ENCODE data around the gene FUS. TPM values are rescaled to one million over a fixed set of nuclear protein-coding genes. Genes with fewer than 3 reads are reported as not detected.
"Not testable (repeated sequence)": the region's sequence is repeated elsewhere in the genome, so short reads cannot be mapped to it uniquely, and the experiment has no call there.

The FUS gene
- total RNA-seq, 1 donor from 2014 or later: 309 TPM

DNA sequence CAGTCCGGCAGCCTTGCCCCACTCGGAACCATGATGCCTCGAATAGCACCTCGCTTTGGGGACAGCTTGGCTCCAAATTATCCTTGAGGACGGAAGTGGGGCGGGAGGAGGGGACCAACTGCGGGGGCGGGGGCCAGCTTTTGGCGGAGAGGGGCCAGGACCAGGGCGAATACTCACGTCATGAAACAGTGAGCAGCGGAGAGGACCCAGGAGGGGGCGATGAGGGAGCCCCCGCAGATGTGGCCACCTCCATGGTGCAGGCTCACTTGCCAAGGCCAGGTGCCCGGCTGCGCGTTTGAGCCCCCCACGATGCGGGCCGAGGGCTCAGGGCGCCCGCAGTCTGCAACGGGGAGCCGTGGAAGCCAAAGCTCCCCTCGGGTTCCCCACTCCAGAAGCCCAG is 31.0 kb upstream of the FUS start:
- Mint-ChIP-seq H3K4me3 (ENCODE audit: unreplicated experiment) (no peak overlapping the region), H3K27ac (ENCODE audit: unreplicated experiment) (no peak overlapping the region), H3K4me1 (ENCODE audit: low read depth, unreplicated experiment) (no peaks in the 10 kb centered on the region), H3K9me3 (ENCODE audit: unreplicated experiment) (peaks cover 5% of the 10 kb centered on the region), H3K27me3 (ENCODE audit: low read depth, unreplicated experiment) (peaks cover 30% of the 10 kb centered on the region), H3K36me3 (ENCODE audit: low read depth, unreplicated experiment) (no peaks in the 10 kb centered on the region)
- H3K9me3 ChIP-seq (ENCODE audit: insufficient read depth, low read depth, low read length): no peaks in the 10 kb centered on the region
- TF ChIP-seq EZH2 (IDR thresholded peaks at IDR 0.05; ENCODE audit: insufficient read depth, low read length): no peak
- TF ChIP-seq, protein P1, sequence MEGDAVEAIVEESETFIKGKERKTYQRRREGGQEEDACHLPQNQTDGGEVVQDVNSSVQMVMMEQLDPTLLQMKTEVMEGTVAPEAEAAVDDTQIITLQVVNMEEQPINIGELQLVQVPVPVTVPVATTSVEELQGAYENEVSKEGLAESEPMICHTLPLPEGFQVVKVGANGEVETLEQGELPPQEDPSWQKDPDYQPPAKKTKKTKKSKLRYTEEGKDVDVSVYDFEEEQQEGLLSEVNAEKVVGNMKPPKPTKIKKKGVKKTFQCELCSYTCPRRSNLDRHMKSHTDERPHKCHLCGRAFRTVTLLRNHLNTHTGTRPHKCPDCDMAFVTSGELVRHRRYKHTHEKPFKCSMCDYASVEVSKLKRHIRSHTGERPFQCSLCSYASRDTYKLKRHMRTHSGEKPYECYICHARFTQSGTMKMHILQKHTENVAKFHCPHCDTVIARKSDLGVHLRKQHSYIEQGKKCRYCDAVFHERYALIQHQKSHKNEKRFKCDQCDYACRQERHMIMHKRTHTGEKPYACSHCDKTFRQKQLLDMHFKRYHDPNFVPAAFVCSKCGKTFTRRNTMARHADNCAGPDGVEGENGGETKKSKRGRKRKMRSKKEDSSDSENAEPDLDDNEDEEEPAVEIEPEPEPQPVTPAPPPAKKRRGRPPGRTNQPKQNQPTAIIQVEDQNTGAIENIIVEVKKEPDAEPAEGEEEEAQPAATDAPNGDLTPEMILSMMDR (IDR thresholded peaks at IDR 0.05; ENCODE audit: insufficient read depth, low read depth, low read length): no peak
- DNase-seq (ENCODE audit: low read depth) (no peak), FAIRE-seq (no peak)
- peaks cover 29% of the 10 kb centered on the region for H3K27me3 ChIP-seq (ENCODE audit: insufficient read depth, low read length)
- no peak overlapping the region for H3K4me3 ChIP-seq (ENCODE audit: insufficient read depth, low read depth, low read length)
- H3K4me2 ChIP-seq (ENCODE audit: low read length): no peak overlapping the region
- no peaks in the 10 kb centered on the region for H4K20me1 ChIP-seq (ENCODE audit: insufficient read depth, low read length)
- no peak overlapping the region for H3K27ac ChIP-seq (ENCODE audit: low read depth, low read length)
- H2AFZ ChIP-seq (ENCODE audit: low read depth, low read length): no peak overlapping the region
- H3K9ac ChIP-seq (ENCODE audit: low read length): no peak overlapping the region
- H3K79me2 ChIP-seq (ENCODE audit: insufficient read depth, low read length): no peaks in the 10 kb centered on the region
- no peaks in the 10 kb centered on the region for H3K4me1 ChIP-seq (ENCODE audit: insufficient read depth, low read length)
- no peaks in the 10 kb centered on the region for H3K36me3 ChIP-seq (ENCODE audit: insufficient read depth, low read length)

DNA sequence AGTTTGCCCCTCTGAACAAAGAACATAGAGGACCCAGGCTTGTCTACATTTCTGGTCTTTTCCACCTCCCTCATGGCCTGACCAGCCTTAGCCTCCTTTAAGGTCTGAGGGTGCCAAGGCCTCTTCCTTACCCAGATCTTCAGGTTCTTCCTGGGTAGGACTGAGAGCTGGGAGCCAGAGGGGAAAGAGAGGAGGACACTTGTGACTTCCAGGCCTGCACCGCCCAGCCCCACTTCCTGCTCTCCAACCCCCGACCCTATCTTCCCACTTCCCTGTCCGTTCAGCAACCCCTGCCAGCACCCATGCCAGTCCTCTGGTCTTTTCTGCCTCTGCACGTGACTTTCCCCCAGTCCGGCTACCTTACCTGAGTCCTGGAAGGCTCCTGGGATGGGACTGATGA is 30.6 kb upstream of the FUS start:
- Histone ChIP-seq H4K20me1 (ENCODE audit: insufficient read depth, low read length) (no peaks in the 10 kb centered on the region), H3K27ac (ENCODE audit: low read depth, low read length) (no peak overlapping the region), H3K36me3 (ENCODE audit: insufficient read depth, low read length) (no peaks in the 10 kb centered on the region), H3K9ac (ENCODE audit: low read length) (no peak overlapping the region), H3K79me2 (ENCODE audit: insufficient read depth, low read length) (no peaks in the 10 kb centered on the region), H2AFZ (ENCODE audit: low read depth, low read length) (no peak overlapping the region), H3K4me1 (ENCODE audit: insufficient read depth, low read length) (no peaks in the 10 kb centered on the region), H3K4me2 (ENCODE audit: low read length) (no peak overlapping the region), H3K27me3 (ENCODE audit: insufficient read depth, low read length) (peaks cover 30% of the 10 kb centered on the region), H3K4me3 (ENCODE audit: insufficient read depth, low read depth, low read length) (no peak overlapping the region), H3K9me3 (ENCODE audit: insufficient read depth, low read depth, low read length) (no peaks in the 10 kb centered on the region)
- no peak for DNase-seq (ENCODE audit: low read depth)
- Mint-ChIP-seq H3K36me3 (ENCODE audit: low read depth, unreplicated experiment) (no peaks in the 10 kb centered on the region), H3K9me3 (ENCODE audit: unreplicated experiment) (peaks cover 5% of the 10 kb centered on the region), H3K27me3 (ENCODE audit: low read depth, unreplicated experiment) (peaks cover 25% of the 10 kb centered on the region), H3K27ac (ENCODE audit: unreplicated experiment) (no peak overlapping the region), H3K4me3 (ENCODE audit: unreplicated experiment) (no peak overlapping the region), H3K4me1 (ENCODE audit: low read depth, unreplicated experiment) (no peaks in the 10 kb centered on the region)
- FAIRE-seq: no peak
- TF ChIP-seq, protein P1 (IDR thresholded peaks at IDR 0.05; ENCODE audit: insufficient read depth, low read depth, low read length): no peak
- no peak for TF ChIP-seq EZH2 (IDR thresholded peaks at IDR 0.05; ENCODE audit: insufficient read depth, low read length)

DNA sequence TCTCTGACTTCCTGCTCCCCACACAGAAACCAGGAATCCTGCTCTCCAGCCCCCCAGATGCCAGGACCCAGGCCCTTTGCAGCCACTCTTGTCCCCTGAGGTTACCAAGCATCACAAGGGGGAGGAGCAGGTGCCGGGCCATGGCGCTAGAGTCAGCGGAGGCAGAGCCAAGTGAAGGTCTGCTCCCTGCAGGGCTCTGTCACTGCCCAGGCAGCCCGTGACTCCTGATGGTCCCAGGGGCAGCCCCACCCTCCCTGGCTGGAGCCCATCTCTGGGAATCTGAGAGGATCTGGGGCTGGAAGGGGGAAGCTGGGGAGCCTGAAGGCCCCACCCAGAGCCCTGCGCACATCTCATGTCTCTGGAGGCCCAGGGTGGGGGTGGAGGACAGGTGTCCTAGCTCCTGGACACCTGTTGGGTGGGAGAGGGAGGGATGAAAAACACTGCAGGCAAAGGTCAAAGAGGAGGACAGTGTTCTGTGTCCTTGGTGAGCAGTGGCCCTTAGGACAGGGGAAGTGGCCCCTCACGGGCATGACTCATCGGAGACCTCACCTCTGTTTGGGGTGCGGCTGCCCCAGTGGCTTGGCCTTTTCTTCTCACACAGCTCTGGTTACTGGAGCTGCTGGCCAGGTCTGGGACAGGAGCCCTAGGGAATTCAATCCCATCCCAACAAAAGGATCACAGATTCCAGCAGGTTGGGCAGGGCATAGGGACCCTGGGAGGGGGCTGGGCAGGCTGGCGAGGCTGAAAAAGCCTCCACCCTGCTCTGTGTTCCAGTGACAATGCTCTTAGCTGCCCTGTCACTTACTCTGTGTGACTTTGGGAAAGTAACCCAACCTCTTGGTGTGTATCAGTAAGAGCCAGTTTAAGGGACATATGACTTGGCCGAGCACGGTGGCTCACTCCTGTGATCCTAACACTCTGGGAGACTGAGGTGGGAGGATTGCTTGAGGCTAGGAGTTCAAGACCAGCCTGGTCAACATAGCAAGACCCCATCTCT is 29.7 kb upstream of the FUS start, which contains the start of gene PRSS36:
TSS of gene PRSS36 (minus strand) at position 173 of the 997 bp plus-strand sequence. CDS start at position 142, 31 bp downstream.
- Mint-ChIP-seq H3K27me3 (ENCODE audit: low read depth, unreplicated experiment) (peaks cover 25% of the 10 kb centered on the region), H3K4me3 (ENCODE audit: unreplicated experiment) (no peak within 1 kb of the TSS), H3K9me3 (ENCODE audit: unreplicated experiment) (peaks cover 5% of the 10 kb centered on the region), H3K36me3 (ENCODE audit: low read depth, unreplicated experiment) (no peaks in the 10 kb centered on the region), H3K27ac (ENCODE audit: unreplicated experiment) (peak within 1 kb of the TSS; percentile 34), H3K4me1 (ENCODE audit: low read depth, unreplicated experiment) (no peaks in the 10 kb centered on the region)
- Histone ChIP-seq H2AFZ (ENCODE audit: low read depth, low read length) (no peak within 1 kb of the TSS), H3K9me3 (ENCODE audit: insufficient read depth, low read depth, low read length) (no peaks in the 10 kb centered on the region), H3K4me2 (ENCODE audit: low read length) (no peak within 1 kb of the TSS), H4K20me1 (ENCODE audit: insufficient read depth, low read length) (no peaks in the 10 kb centered on the region), H3K27me3 (ENCODE audit: insufficient read depth, low read length) (peaks cover 31% of the 10 kb centered on the region), H3K27ac (ENCODE audit: low read depth, low read length) (no peak within 1 kb of the TSS), H3K79me2 (ENCODE audit: insufficient read depth, low read length) (no peaks in the 10 kb centered on the region), H3K36me3 (ENCODE audit: insufficient read depth, low read length) (no peaks in the 10 kb centered on the region), H3K9ac (ENCODE audit: low read length) (no peak within 1 kb of the TSS), H3K4me1 (ENCODE audit: insufficient read depth, low read length) (no peaks in the 10 kb centered on the region), H3K4me3 (ENCODE audit: insufficient read depth, low read depth, low read length) (no peak within 1 kb of the TSS)
- no peak for FAIRE-seq
- TF ChIP-seq, protein P1 (IDR thresholded peaks at IDR 0.05; ENCODE audit: insufficient read depth, low read depth, low read length): no peak
- no peak for TF ChIP-seq EZH2 (IDR thresholded peaks at IDR 0.05; ENCODE audit: insufficient read depth, low read length)
- DNase-seq (ENCODE audit: low read depth): no peak

DNA sequence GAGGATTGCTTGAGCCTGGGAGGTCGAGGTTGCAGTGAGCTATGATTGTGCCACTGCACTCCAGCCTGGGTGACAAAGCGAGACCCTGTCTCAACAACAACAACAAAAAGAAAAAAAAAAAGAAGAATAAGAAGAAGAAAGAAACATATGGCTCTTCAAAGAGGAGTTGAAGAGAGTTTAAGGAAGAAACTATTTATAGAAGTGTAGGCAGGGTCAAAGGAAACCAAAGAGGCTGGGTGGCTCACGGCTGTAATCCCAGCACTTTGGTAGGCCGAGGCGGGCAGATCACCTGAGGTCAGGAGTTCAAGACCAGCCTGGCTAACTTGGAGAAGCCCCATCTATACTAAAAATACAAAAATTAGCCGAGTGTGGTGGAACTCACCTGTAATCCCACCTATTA is 29.0 kb upstream of the FUS start:
- H3K4me1 ChIP-seq (ENCODE audit: insufficient read depth, low read length); H3K4me2 ChIP-seq (ENCODE audit: low read length); DNase-seq (ENCODE audit: low read depth); H3K4me1 Mint-ChIP-seq (ENCODE audit: low read depth, unreplicated experiment); FAIRE-seq; H3K27ac Mint-ChIP-seq (ENCODE audit: unreplicated experiment); H3K9me3 Mint-ChIP-seq (ENCODE audit: unreplicated experiment); H3K9ac ChIP-seq (ENCODE audit: low read length); H4K20me1 ChIP-seq (ENCODE audit: insufficient read depth, low read length); H2AFZ ChIP-seq (ENCODE audit: low read depth, low read length); H3K36me3 Mint-ChIP-seq (ENCODE audit: low read depth, unreplicated experiment); H3K4me3 ChIP-seq (ENCODE audit: insufficient read depth, low read depth, low read length); H3K9me3 ChIP-seq (ENCODE audit: insufficient read depth, low read depth, low read length); H3K79me2 ChIP-seq (ENCODE audit: insufficient read depth, low read length); H3K4me3 Mint-ChIP-seq (ENCODE audit: unreplicated experiment); H3K27ac ChIP-seq (ENCODE audit: low read depth, low read length); H3K36me3 ChIP-seq (ENCODE audit: insufficient read depth, low read length): not testable (repeated sequence)
- peaks cover 24% of the 10 kb centered on the region for H3K27me3 Mint-ChIP-seq (ENCODE audit: low read depth, unreplicated experiment)
- peaks cover 26% of the 10 kb centered on the region for H3K27me3 ChIP-seq (ENCODE audit: insufficient read depth, low read length)

All from astrocyte (in vitro differentiated cells and primary cell).